ENCODE measurements around the gene ESPNL. TPM values are rescaled to one million over a fixed set of nuclear protein-coding genes. Genes with fewer than 3 reads are reported as not detected.
"Not testable (repeated sequence)": the region's sequence is repeated elsewhere in the genome, so short reads cannot be mapped to it uniquely, and the experiment has no call there.

The ESPNL gene
- total RNA-seq, 1 donor from 2014 or later = not detected

DNA sequence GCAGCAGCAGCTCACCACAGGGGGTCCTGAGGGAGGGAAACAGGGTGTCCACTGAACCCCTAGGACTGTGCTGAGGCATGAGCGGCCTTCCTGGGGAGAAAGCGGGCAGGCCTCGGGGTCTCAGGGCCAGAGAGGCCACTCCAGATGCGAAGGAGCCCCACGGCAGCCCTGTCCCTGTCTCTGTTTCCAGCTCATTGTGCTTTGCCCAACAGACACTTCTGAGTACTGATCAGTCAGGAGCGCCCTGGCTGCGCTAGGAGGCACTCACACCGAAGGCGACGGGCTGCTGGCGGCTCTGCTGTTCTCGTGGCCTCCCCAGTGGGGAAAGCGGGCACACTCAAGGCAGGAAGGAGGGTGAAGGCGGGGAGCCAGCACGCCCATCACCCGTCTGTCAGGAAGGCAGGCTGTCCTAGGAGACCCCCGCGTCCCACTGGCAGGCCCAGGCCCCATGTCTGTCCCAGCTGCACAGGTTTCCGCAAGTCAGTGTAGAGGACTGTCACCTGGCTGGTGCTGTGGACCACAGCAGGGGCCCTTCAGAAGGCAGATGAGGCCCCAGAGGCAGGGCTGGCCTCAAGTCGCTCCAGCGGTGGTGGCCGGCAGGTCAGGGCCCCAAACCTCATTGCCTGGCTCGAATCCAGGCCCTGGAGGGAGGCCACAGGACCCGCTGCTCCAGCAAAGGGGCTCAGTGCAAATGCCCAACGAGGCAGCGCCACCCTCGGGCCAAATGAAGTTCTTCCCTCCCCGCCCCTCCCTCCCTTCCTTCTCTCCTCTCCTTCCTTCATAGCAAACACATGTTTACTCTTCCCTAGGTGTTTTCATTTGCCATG, 6.8 kb downstream of the ESPNL start:
- intact Hi-C loops (cut with DNase I) = no loop called here
- DNase-seq (ENCODE audit: missing footprints) (peak; percentile 52), ATAC-seq (no peak)

DNA sequence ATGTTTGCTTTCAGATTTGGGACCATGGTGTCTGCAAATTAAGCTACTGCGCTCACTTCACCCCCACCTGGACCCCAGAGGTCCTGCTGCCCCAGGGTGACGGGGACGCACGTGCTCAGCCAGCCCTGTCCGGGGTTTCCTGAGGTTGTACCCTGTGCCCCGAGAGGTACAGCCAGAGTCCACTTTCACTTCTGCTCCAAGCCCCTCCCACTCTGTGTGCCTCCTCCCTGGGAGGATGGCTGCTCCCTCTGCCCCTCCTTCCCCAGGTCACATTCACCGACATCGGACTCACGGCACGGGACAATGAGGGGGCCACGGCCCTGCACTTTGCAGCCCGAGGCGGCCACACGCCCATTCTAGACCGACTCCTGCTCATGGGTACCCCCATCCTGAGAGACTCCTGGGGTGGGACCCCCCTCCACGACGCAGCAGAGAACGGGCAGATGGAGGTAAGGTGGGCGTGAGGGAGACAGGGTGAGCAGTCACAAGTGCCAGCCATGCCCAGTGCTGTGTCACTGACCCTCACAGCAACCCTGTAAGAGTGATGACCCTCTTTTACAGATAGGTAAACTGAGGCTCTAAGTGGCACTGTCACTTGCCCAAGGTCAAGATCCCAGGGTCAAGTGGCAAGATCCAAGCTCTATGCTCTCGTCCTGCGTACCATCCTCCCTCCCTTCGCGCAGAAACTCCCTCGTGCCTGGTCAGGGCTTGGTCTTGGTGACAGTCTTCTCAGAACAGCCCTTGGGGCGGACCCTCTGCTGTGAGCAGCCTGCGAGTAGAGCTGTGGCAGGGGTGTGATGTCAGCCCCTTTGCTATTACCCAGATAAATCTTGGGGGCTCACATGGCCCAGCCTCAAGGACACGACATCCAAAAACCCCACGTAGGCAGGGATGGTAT, 7.6 kb downstream of the ESPNL start:
- ATAC-seq (no peak), DNase-seq (ENCODE audit: missing footprints) (peak; percentile 34)
- intact Hi-C loops (cut with DNase I) = no loop called here

DNA sequence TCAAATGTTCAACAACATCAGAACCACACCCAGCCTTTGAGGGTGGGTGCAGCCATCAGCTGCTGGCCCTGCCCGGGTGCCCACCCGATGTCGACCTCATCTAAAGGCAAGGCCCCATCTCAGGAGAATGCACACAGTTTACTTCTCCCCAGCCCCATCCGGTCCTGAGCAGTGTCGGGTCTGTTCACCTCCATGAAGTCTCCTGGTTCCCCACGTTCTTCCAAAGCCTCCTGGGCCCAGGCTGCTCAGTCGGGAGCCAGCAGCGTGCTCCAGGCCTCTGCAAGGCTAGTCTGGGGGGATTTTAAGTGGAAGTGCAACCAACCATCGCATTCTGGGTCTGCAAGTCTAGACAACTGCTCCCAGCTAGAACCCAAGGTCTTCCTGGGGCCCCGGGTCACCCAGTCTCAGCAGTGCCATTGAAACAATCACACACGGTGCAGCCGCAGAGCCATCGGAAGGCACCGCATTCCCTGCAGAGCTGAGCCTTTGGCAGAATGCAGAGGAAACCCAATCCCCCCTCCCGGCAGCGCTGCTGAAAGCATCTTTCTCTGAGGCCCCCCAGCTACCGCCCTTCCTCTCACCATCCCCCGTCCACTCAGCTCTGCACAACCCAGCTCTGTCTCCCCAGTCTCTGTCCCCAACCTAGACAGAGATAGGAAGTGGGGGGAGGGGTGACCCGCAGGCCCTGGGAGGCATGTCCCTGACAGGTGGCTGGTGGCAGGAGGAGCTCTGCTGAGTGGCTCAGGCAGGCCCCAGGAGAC, 8.5 kb downstream of the ESPNL start:
- intact Hi-C loops (cut with DNase I) = no loop called here
- peak; percentile 45 for DNase-seq (ENCODE audit: missing footprints)
- peak; percentile 25 for ATAC-seq

DNA sequence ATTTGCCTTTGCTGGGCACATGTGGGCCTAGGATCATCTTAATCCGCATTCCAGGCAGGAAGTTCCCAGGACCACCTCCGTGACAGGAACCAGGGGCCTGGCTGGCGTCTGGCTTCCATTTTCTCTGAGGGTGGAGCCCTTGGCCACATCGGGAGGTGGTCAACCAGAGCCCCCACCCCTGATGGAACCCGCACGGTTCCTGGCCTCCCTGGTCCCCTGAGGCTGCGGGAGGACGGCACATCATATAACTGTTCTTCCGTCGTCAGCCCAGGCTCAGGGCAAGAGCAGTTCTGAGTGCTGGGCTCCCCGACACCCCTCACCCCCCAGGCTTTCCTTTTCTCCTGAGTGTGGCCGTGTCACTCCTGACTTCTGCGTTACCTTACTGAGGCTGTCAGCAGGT, 13.5 kb downstream of the ESPNL start:
- DNase-seq (ENCODE audit: missing footprints) (peak; percentile 32), ATAC-seq (no peak)
- intact Hi-C loops (cut with DNase I) = no loop called here

DNA sequence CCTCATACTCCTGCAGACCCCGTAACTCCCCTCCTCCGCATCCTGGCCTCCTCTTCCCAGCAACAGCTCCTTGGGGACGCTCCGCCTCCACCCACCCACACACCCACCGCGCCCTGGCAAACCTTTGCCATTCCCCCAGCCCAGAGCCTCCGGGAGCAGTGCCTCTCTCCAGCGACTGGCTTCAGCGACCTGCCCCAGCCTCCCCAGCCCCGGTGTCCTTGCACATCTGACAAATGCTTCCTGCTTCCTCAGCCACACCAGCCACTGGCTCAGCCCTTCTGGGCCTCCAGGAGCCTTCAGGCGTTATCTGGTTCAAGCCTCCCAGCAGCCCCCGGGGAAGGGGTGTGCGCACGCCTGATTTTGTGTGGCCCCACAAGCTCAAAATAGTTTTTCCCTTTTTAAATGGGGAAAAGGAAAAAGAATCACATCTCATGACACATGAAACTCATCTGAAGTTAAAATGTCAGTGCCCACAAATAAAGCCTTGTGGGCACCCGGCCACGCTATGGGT, 14.2 kb downstream of the ESPNL start:
- DNase-seq (ENCODE audit: missing footprints) (peak; percentile 33), ATAC-seq (no peak)

DNA sequence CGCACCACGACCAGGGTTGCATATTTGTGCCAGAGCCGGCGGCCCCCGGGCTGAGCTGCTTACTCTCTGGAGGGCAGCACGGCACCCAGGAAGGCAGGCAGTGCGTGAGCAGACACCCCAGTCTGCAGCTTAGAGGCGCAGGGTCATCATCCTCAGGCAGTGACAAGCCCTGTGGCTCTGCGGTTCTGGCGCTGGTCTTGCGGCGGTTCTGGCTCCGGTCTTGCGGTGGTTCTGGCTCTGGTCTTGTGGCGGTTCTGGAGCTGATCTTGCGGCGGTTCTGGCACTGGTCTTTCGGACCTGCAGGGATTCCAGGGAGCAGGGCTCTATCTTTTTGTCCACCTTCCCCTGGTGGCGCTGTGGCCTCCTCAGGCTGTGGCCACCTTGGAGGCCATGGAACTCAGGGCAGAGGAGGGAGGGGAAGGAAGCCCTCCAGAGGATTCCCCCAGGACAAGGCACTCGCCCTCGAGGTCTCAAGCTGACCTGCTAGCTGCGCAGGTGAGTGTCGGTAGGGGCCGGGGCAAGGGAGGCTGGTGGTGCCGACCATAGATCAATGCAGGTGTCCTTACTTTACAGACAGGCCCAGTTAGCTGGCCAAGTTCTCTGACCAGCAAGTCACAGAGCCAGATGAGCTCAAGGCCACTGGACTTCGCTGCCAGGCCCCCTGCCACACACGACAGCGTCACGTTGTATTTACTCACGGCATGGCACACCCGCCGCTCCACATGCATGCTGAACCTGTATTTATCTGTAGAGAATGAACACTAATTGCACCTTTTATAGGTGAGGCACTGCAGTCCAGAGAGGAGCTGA, 14.9 kb downstream of the ESPNL start:
- intact Hi-C loops (cut with DNase I) = no loop called here
- DNase-seq (ENCODE audit: missing footprints) (peak; percentile 53), ATAC-seq (no peak)

More for the DNA sequence above, 14.2 kb downstream of the ESPNL start:
- intact Hi-C loops (cut with DNase I) = no loop called here

DNA sequence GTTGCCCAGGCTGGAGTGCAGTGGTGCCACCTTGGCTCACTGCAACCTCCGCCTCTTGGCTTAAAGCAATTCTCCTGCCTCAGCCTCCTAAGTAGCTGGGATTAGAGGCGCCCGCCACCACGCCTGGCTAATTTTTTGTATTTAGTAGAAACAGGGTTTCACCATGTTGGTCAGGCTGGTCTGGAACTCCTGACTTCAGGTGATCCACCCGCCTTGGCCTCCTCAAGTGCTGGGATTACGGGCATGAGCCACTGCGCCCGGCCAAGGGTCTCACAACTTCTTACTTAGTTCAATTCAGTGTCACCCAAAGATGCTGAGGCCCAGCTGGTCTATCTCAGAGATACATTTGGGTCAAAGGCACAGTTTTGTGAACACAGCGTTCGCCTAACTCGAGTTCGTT, 15.6 kb downstream of the ESPNL start:
- DNase-seq (ENCODE audit: missing footprints) = peak; percentile 45
- intact Hi-C loops (cut with DNase I); ATAC-seq: not testable (repeated sequence)

DNA sequence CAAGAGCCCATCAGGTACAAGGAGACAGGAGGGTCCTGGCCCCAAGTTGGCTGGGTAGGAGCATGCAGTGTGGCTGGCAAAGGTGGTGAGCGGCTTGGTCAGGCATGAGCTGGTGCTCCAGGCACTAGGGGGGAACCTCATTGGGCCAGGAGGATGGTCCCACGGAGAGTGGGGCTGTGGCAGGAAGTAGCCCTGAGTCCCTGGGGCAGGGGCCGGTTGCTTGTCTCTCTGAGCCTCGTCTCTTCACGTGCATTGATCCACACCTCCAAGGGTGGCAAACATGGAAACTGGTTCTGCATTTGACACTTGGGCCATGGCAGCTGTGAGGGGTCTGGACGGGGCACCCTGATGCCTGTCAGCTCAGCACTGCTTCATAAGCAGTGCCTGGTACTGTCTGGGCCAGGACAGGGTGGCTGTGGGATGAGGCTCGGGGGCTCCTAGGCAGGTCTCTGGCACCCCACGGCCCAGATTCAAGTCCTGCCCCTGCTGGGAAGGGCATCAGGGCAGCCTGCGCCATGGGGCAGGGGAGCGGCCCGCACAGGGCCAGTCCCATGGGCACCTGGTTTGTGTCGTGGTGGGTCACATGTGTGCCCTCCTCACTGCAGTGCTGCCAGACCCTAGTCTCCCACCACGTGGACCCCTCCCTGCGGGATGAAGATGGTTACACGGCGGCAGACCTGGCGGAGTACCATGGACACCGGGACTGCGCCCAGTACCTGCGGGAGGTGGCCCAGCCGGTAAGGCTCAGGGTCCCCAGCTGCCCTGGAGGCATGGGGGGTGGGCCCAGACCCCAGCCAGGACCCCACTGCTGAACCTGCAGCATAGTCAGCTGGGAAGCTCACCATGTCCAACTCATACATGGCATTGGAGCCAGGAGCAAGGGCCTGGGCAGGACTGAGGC, 16.4 kb downstream of the ESPNL start:
- ATAC-seq (no peak), DNase-seq (ENCODE audit: missing footprints) (peak; percentile 23)
- intact Hi-C loops (cut with DNase I) = no loop called here

DNA sequence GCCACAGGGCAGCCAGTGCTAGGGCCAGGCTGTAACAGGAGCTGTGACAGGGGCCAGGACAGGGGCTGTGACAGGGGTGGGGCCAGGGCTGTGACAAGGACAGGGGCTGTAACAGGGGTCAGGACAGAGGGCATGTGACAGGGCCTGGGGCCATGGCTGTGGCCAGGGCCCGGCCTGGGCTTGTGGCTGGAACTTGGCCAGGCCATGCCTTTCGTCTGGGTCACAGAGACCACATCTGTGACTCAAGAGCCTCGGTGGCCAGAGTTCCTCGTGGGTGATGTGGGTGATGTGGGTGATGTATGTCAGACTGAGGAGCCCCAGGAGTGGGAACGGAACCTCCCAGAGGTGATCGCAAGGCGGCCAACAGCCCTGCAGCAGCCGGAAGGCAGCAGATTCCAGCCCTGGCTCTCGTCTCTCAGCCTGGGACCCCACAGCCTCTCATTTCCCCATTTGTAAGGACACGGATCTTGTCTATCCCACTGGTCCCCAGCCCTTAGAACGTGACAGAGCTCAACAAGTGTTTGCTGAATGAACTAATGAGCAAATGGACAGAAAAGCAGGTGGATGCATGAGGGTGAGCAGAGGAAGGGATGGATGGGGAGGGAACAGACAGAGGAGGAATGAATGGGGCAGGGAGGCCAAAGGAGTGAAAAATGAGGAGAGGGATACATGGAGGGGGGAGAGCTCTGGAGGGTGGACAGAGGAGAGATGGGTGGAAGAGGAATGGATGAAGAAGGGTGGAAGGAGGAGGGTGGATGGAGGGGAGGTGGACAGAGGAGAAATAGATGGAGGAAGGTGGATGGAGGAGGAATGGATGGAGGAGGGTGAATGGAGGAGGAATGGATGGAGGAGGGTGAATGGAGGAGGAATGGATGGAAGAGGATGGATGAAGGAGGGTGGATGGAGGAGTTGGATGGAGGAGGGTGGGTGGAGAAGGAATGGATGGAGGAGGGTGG, 17.3 kb downstream of the ESPNL start:
- DNase-seq (ENCODE audit: missing footprints) (peak; percentile 60), ATAC-seq (no peak)
- intact Hi-C loops (cut with DNase I) = no loop called here

DNA sequence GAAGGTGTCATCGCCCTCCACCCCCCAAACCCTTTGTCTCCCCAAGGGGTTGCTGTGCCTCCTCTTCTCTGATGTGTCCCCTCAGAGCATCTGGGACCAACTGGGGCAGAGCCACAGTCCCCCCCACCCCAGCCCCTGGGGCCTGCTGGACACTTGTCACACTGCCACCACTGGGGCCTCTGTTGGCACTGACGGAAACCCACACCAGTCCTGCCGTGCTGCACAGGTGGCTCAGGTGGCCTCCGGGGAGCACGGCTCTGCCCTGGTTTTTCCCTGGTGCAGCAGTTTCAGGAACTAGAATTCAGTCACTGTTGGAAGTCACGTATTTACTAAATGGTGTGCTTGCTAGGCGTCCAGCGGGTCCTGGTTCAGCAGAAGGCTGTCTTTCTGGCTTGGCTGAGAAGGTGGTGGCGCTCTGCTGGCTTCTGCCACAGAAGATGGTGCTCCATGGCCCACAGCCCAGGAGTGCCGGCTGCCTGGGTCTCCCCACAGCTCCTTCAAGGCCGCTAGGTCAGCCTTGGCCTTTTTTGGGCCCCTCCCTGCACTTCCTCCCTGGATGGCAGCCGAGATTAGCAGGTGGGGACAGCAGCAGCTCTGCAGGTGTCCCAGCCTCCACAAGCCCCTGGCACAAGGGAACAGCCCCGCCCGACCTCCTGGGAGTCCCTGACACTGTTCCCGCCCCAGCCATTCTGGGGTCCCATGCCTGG, 19.8 kb downstream of the ESPNL start:
- no peak for ATAC-seq
- peak; percentile 57 for DNase-seq (ENCODE audit: missing footprints)
- intact Hi-C loops (cut with DNase I) = no loop called here

DNA sequence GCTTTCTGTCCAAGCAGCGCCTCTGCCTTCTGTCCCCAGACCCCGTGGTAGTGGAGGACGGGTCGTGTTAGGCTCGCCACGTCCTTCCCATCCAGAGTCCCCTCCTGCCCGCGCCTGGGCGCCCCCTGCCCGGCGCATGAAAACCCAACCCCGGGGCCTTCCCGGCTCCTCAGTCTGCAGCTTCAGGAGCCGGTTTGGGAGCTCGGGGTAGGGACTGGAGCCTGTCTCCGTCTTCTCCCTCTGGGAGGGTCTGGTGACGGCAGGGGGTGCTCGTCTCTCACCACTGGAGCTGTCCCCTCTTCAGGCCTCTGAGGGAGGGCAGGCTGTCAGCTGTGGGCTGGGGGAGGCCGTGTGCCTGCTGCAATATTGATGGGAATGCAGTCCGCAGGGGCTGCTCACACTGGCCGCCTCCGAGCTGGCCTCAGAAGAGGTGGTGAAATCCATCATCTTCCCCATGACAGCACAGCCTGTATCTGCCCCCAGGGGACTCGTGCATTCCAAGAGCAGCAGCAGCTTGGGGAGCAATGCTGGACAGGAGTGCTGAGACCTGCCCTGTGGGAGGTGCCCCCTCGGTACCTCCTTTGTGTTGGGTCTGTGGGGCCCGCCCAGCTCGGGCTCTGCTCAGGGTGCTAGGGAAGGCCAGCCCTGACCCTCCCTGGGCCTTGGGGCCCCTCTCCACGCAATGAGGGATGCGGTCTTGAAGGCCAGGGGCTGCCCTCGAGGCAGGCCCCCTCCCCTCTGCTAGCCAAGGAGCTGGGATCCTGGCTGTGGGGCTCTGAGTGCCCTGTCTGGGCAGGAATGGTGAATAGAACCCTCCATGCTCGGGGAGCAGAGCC, 20.5 kb downstream of the ESPNL start:
- peak; percentile 50 for ATAC-seq
- DNase-seq (ENCODE audit: missing footprints) = peak; percentile 67
- intact Hi-C loops (cut with DNase I) = no loop called here

DNA sequence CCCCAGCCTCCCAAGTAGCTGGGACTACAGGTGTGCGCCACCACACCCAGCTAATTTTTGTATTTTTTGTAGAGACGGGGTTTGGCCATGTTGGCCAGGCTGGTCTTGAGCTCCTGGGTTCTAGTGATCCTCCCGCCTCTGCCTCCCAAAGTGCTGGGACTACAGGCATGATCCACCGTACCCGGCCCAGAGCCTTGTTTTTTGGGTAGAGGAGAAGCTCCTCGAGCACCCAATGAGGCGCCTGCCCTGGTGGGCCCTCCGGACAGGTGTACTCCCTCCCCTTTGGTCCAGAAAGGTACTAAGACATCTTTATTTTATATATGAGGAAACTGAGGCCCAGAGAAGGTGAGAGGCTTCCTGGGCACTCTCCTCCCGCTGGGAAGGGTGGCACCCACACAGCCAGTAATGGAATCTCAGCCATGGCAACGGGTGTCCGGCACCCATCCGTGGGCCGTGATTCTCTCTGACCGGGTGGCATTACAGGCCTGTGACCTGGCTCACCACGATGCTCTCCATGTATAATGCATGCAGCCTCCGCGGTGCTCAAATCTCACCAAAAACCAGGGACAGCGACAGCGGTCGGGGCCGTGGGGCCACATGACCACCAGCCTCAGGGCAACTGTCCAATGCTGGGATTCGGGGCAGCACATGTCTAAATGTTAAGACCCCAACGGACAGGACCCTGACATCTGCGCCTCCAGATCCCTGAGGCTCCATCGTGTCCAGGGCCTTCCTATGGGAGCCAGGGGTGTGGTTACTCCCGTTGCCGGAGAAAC, 21.6 kb downstream of the ESPNL start:
- no peak for ATAC-seq
- DNase-seq (ENCODE audit: missing footprints) = peak; percentile 53
- intact Hi-C loops (cut with DNase I) = no loop called here

DNA sequence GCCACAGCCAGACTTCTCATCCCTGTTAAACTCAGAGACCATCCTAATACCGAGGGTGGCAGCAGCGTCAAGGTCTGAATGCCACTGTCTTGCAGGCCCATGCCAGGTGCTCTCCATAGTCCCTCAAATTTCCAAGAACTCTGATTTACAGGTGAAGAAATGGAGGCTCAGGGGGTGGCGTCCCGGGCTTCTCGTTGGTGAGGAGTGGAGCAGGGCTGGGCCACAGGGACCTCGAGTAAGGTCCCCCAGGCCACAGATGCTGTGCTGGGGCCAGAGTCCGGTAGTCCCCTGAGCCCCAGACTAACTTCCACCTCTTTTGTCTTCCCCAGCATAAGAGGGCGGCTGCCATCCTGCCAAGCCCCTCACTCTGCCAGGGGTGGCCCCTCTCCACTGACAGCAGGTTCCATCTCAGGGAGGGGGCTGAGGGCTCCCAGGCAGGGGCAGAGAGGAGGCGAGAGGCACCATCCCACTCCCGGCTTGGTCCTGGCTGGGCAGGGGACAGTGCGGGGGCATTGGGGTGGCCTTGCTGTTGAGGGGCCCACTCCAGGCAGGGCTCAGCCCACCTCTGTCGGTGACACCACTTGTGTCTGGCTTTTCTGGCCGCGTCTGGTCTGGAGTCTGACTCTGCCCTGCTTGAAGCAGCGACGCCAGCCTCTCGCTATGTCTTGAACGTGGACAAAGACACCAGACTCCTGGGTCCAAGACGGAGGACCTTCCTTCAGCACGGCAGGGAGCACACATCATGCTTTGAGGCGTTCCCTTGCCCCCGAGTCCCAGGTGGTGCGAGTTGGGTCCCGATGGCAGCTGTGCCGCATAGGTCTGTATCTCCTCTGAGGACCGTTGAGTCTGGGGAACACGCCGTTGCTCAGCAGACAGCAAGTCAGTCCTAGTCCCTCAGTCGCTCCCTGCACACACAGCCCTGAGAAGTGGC, 22.4 kb downstream of the ESPNL start:
- intact Hi-C loops (cut with DNase I) = no loop called here
- DNase-seq (ENCODE audit: missing footprints) (peak; percentile 62), ATAC-seq (no peak)

All from Right ventricle myocardium inferior (tissue), 1 donor.